Neural cell (in vitro differentiated cells): ENCODE measurements around the gene C1orf105. TPM values are rescaled to one million over a fixed set of nuclear protein-coding genes. Genes with fewer than 3 reads are reported as not detected.

ENCODE experiments used
- H2AFZ ChIP-seq: fragments of 200-600, 300-800 bp; sonication (generic), shearing (Covaris generic); 2 replicates; pipeline ENCODE4 v1.6.0; 2014; ENCODE audit warnings: low read depth, mild to moderate bottlenecking, antibody characterized with exemption, low read length, moderate library complexity
- H3F3A ChIP-seq: fragments of 200-600 bp; shearing (Covaris generic); 2 replicates; pipeline ENCODE4 v1.6.1; 2016; ENCODE audit warnings: mild to moderate bottlenecking, moderate library complexity, mixed read lengths, antibody characterized with exemption, low read length; ENCODE audit not compliant: insufficient read depth, poor library complexity, severe bottlenecking
- H3K27ac ChIP-seq: fragments of 200-600, 300-800 bp; sonication (generic), shearing (Covaris generic); 2 replicates; pipeline ENCODE4 v1.5.1; 2014; ENCODE audit warnings: mild to moderate bottlenecking, low read length, moderate library complexity
- H3K27me3 ChIP-seq: fragments of 300-800, 200-600 bp; sonication (generic), shearing (Covaris generic); 2 replicates; pipeline ENCODE4 v1.6.0; 2014; ENCODE audit warnings: mild to moderate bottlenecking, low read depth, low read length, moderate library complexity; ENCODE audit not compliant: insufficient read depth
- H3K36me3 ChIP-seq: fragments of 300-800, 200-600 bp; sonication (generic), shearing (Covaris generic); 2 replicates; pipeline ENCODE4 v1.5.1; 2014; ENCODE audit warnings: mild to moderate bottlenecking, antibody characterized with exemption, low read length, moderate library complexity; ENCODE audit not compliant: insufficient read depth
- H3K4me2 ChIP-seq: fragments of 300-800, 200-600 bp; sonication (generic), shearing (Covaris generic); 2 replicates; pipeline ENCODE4 v1.6.0; 2014; ENCODE audit warnings: mild to moderate bottlenecking, low read length
- H3K4me3 ChIP-seq: fragments of 300-800, 200-600 bp; sonication (generic), shearing (Covaris generic); 2 replicates; pipeline ENCODE4 v1.5.1; 2014; ENCODE audit warnings: mild to moderate bottlenecking, low read length, moderate library complexity
- H3K79me2 ChIP-seq: fragments of 200-600 bp; shearing (Covaris generic); replicated peaks from 2 replicates; pipeline ENCODE4 v1.6.0; 2014; ENCODE audit warnings: mild to moderate bottlenecking, low read length, moderate library complexity; ENCODE audit not compliant: insufficient read depth
- H3K9ac ChIP-seq: fragments of 300-800, 200-600 bp; sonication (generic), shearing (Covaris generic); 2 replicates; pipeline ENCODE4 v1.6.1; 2016; ENCODE audit warnings: mild to moderate bottlenecking, low read length, mixed read lengths
- H3K9me2 ChIP-seq: fragments of 200-600 bp; shearing (Covaris generic); 2 replicates; pipeline ENCODE4 v1.6.1; 2016; ENCODE audit warnings: mild to moderate bottlenecking, low read length, mixed read lengths; ENCODE audit not compliant: insufficient read depth
- H3K9me3 ChIP-seq: fragments of 200-600, 300-800 bp; sonication (generic), shearing (Covaris generic); 2 replicates; pipeline ENCODE4 v1.6.1; 2016; ENCODE audit warnings: mild to moderate bottlenecking, mixed run types, low read length, moderate library complexity, mixed read lengths
- H4K20me1 ChIP-seq: fragments of 200-600 bp; shearing (Covaris generic); 2 replicates; pipeline ENCODE4 v1.6.1; 2016; ENCODE audit warnings: mild to moderate bottlenecking, mixed run types; ENCODE audit not compliant: insufficient read depth
- EP300 ChIP-seq: fragments of 450-650 bp; conservative IDR thresholded peaks from 2 replicates; pipeline ENCODE4 v1.6.1; 2014; ENCODE audit warnings: antibody characterized with exemption, mild to moderate bottlenecking, moderate library complexity; ENCODE audit not compliant: poor library complexity, severe bottlenecking
- EZH2 ChIP-seq: fragments of 200-600, 300-800 bp; shearing (Covaris generic), sonication (generic); IDR thresholded peaks from 2 replicates; pipeline ENCODE4 v1.6.1; 2014; ENCODE audit warnings: antibody characterized with exemption, low read length, borderline replicate concordance, mild to moderate bottlenecking; ENCODE audit not compliant: insufficient read depth, poor library complexity, severe bottlenecking
- MXI1 ChIP-seq: fragments of 450-650 bp; conservative IDR thresholded peaks from 2 replicates; pipeline ENCODE4 v1.6.1; 2014; ENCODE audit warnings: antibody characterized with exemption, mild to moderate bottlenecking; ENCODE audit not compliant: poor library complexity, severe bottlenecking
- POLR2AphosphoS5 ChIP-seq: IDR thresholded peaks from 2 replicates; pipeline ENCODE4 v1.6.1; 2012
- RAD21 ChIP-seq: fragments of 450-650 bp; conservative IDR thresholded peaks from 2 replicates; pipeline ENCODE4 v1.6.1; 2014; ENCODE audit warnings: antibody characterized with exemption, mild to moderate bottlenecking, moderate library complexity
- REST ChIP-seq: IDR thresholded peaks from 2 replicates; pipeline ENCODE4 v1.6.1; 2012; ENCODE audit warnings: borderline replicate concordance
- SMC3 ChIP-seq: fragments of 450-650 bp; conservative IDR thresholded peaks from 2 replicates; pipeline ENCODE4 v1.6.1; 2014; ENCODE audit warnings: antibody characterized with exemption, mild to moderate bottlenecking, moderate library complexity; ENCODE audit not compliant: poor library complexity
- TAF1 ChIP-seq: IDR thresholded peaks from 2 replicates; pipeline ENCODE4 v1.6.1; 2012; ENCODE audit warnings: low read depth
- polyA plus RNA-seq: library from polyadenylated mRNA; depleted of rRNA; stranded (reverse); fragments of >200 nt; gene quantifications from 2 replicates; pipeline ENCODE4 v1.2.3, GENCODE V29; 2014
- TF ChIP-seq, protein P1 (sequence below): fragments of 450-650 bp; IDR thresholded peaks from 2 replicates; pipeline ENCODE4 v1.5.1; 2014; ENCODE audit warnings: antibody characterized with exemption, mild to moderate bottlenecking, moderate library complexity; ENCODE audit not compliant: poor library complexity, severe bottlenecking

The C1orf105 gene
- polyA plus RNA-seq, 1 donor from 2014 or later = not detected

DNA sequence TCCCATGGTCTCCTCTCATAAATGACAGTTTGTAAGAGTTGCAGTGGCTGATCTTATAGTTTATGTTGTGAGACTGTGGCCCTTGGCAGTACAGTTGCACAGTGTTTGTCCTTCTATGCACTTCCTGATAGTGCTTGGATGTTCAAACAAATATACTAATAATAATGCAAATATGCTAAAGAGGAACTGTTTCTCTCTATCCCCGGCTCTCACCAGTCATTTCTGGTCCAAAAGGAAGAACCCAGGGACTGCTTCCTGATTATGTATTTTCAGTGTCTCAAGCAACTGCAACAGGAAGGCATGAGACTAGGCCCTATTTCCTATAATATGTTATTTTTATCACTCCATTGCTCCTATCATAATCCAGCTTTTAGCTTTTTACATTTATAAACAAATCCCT is 95.4 kb downstream of the C1orf105 start:
- no peak for TF ChIP-seq POLR2AphosphoS5
- TF ChIP-seq EZH2 = no peak
- no peak for TF ChIP-seq REST
- no peak for TF ChIP-seq SMC3
- no peak for TF ChIP-seq EP300
- no peak for TF ChIP-seq MXI1
- TF ChIP-seq RAD21 = no peak
- TF ChIP-seq, protein P1, sequence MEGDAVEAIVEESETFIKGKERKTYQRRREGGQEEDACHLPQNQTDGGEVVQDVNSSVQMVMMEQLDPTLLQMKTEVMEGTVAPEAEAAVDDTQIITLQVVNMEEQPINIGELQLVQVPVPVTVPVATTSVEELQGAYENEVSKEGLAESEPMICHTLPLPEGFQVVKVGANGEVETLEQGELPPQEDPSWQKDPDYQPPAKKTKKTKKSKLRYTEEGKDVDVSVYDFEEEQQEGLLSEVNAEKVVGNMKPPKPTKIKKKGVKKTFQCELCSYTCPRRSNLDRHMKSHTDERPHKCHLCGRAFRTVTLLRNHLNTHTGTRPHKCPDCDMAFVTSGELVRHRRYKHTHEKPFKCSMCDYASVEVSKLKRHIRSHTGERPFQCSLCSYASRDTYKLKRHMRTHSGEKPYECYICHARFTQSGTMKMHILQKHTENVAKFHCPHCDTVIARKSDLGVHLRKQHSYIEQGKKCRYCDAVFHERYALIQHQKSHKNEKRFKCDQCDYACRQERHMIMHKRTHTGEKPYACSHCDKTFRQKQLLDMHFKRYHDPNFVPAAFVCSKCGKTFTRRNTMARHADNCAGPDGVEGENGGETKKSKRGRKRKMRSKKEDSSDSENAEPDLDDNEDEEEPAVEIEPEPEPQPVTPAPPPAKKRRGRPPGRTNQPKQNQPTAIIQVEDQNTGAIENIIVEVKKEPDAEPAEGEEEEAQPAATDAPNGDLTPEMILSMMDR = no peak
- no peak for TF ChIP-seq TAF1
- H3K27ac ChIP-seq = no peak overlapping the region
- H3K36me3 ChIP-seq = no peaks in the 10 kb centered on the region
- no peaks in the 10 kb centered on the region for H3K79me2 ChIP-seq
- no peaks in the 10 kb centered on the region for H3K9me2 ChIP-seq
- H2AFZ ChIP-seq = no peak overlapping the region
- no peak overlapping the region for H3K4me2 ChIP-seq
- H3F3A ChIP-seq = no peaks in the 10 kb centered on the region
- H3K4me3 ChIP-seq = no peak overlapping the region
- H3K9me3 ChIP-seq = no peaks in the 10 kb centered on the region
- no peak overlapping the region for H3K9ac ChIP-seq
- no peaks in the 10 kb centered on the region for H4K20me1 ChIP-seq
- no peaks in the 10 kb centered on the region for H3K27me3 ChIP-seq

DNA sequence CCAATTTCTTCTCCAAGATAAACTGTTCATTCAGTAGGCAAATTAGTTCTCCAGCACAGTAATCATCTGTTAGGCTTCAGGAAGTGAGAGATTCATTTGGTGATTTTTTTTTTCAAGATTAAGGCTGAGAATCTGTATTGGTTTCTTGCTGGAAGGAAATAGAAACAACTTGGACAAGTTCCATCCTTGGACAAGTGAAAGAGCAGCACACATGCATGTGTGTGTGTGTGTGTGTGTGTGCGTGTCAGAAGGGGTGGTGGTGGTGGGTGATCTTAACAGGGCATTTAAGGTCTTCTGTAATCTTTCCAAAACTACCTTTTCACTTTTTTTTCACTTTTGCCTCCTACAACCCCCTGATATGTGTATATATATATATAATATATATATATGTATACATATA is 96.6 kb downstream of the C1orf105 start:
- no peak overlapping the region for H3K4me3 ChIP-seq
- H3K27ac ChIP-seq = no peak overlapping the region
- no peaks in the 10 kb centered on the region for H3F3A ChIP-seq
- H3K4me2 ChIP-seq = no peak overlapping the region
- H2AFZ ChIP-seq = no peak overlapping the region
- TF ChIP-seq EP300 (no peak), EZH2 (no peak), SMC3 (no peak), POLR2AphosphoS5 (no peak), TAF1 (no peak), RAD21 (no peak), REST (no peak), MXI1 (no peak)
- TF ChIP-seq, protein P1 = no peak
- H3K36me3 ChIP-seq = no peaks in the 10 kb centered on the region
- H3K27me3 ChIP-seq = no peaks in the 10 kb centered on the region
- H3K9me3 ChIP-seq = no peaks in the 10 kb centered on the region
- no peak overlapping the region for H3K9ac ChIP-seq
- H4K20me1 ChIP-seq = no peaks in the 10 kb centered on the region
- H3K9me2 ChIP-seq = no peaks in the 10 kb centered on the region
- H3K79me2 ChIP-seq = no peaks in the 10 kb centered on the region
